B cell (primary cell): ENCODE measurements around the gene RNF130.

Experiments
- CTCF ChIP-seq: fragments of 200-600 bp; IDR thresholded peaks from one replicate; pipeline ENCODE4 v1.8.0; 2022; ENCODE audit warnings: antibody characterized with exemption, mild to moderate bottlenecking
- EZH2 ChIP-seq: IDR thresholded peaks from 2 replicates; pipeline ENCODE4 v1.6.1; 2012; ENCODE audit warnings: borderline replicate concordance, low read depth, mild to moderate bottlenecking, moderate library complexity, low read length; ENCODE audit not compliant: insufficient read depth, poor library complexity, severe bottlenecking

GRCh38 chr5:180116077-180116999 lies 44.8 kb upstream of the RNF130 start:
- TF ChIP-seq CTCF (no peak), EZH2 (no peak)
